Breast epithelium (tissue), 4 donors: Measurements from ENCODE around the gene KAT6B. TPM values are rescaled to one million over a fixed set of nuclear protein-coding genes. Genes with fewer than 3 reads are reported as not detected.

Source experiments
- DNase-seq, 2 donors: peaks; one replicate each; pipeline ENCODE4 v3.0.0-alpha.2; 2019; ENCODE audit warnings: low spot score in 2 of 2
- H3K27ac ChIP-seq, 2 donors: fragments of 200-600 bp; sonication (generic) in 1 of 2; one replicate each; pipeline ENCODE4 v1.5.1; 2016 to 2019; ENCODE audit warnings: mild to moderate bottlenecking in 1 of 2
- H3K27me3 ChIP-seq, 2 donors: fragments of 200-600 bp; sonication (generic) in 1 of 2; one replicate each; pipeline versions ENCODE4 v1.5.1 to v1.6.0; 2017 to 2019; ENCODE audit warnings: control low read depth in 1 of 2, mild to moderate bottlenecking in 1 of 2
- H3K36me3 ChIP-seq: fragments of 200-600 bp; one replicate; pipeline ENCODE4 v1.5.1; 2019
- H3K4me1 ChIP-seq, 2 donors: fragments of 200-600 bp; sonication (generic); one replicate each; pipeline ENCODE4 v1.5.1; 2016 to 2019; ENCODE audit warnings: control low read depth in 1 of 2
- H3K4me3 ChIP-seq, 3 donors: fragments of 200-600 bp; sonication (generic); 1 replicate in 2 of 3; 2 replicates in 1 of 3; pipeline ENCODE4 v1.5.1; 2016 to 2019; ENCODE audit warnings: mild to moderate bottlenecking in 3 of 3, moderate library complexity in 2 of 3
- H3K9me3 ChIP-seq, 2 donors: fragments of 200-600 bp; sonication (generic) in 1 of 2; one replicate each; pipeline ENCODE4 v1.5.1; 2016 to 2019; ENCODE audit warnings: control low read depth in 1 of 2
- POLR2A ChIP-seq: fragments of 450-650 bp; IDR thresholded peaks from one replicate; pipeline ENCODE4 v1.6.1; 2016; ENCODE audit warnings: antibody characterized with exemption, mild to moderate bottlenecking, moderate library complexity
- POLR2AphosphoS5 ChIP-seq, 3 donors: sonication (generic); formaldehyde crosslinking; IDR thresholded peaks; one replicate each; pipeline ENCODE4 v1.6.1; 2017; ENCODE audit warnings: antibody characterized with exemption in 3 of 3
- intact Hi-C: fragments of 100-400 bp; cut with DNase I; formaldehyde crosslinking; loops from one replicate; pipeline ENCODE4 v1.15.1; 2023; ENCODE audit warnings: low total_unique reads
- total RNA-seq, 3 donors: library from RNA; depleted of rRNA; stranded (reverse); fragments of >200 nt; gene quantifications; one replicate each; pipeline ENCODE4 v1.1.0, GENCODE V29; 2016
- TF ChIP-seq, protein P1 (sequence below), 3 donors: fragments of 450-650 bp; IDR thresholded peaks; one replicate each; pipeline ENCODE4 v1.5.1; 2016 to 2017; ENCODE audit warnings: antibody characterized with exemption in 3 of 3, mild to moderate bottlenecking in 3 of 3, moderate library complexity in 3 of 3

Gene KAT6B
- total RNA-seq, 3 donors from 2014 or later: 46.2 to 90.3 (median 55.7) TPM

GRCh38 chr10:75014516-75015230 is 188.3 kb downstream of the KAT6B start:
- DNase-seq: no peak
- Histone ChIP-seq H3K27me3 (no peaks in the 10 kb centered on the region), H3K4me1 (no peaks in the 10 kb centered on the region), H3K36me3 (no peaks in the 10 kb centered on the region), H3K9me3 (no peaks in the 10 kb centered on the region), H3K27ac (no peak overlapping the region), H3K4me3 (no peak overlapping the region)
- no peak for TF ChIP-seq POLR2A
- TF ChIP-seq, protein P1, sequence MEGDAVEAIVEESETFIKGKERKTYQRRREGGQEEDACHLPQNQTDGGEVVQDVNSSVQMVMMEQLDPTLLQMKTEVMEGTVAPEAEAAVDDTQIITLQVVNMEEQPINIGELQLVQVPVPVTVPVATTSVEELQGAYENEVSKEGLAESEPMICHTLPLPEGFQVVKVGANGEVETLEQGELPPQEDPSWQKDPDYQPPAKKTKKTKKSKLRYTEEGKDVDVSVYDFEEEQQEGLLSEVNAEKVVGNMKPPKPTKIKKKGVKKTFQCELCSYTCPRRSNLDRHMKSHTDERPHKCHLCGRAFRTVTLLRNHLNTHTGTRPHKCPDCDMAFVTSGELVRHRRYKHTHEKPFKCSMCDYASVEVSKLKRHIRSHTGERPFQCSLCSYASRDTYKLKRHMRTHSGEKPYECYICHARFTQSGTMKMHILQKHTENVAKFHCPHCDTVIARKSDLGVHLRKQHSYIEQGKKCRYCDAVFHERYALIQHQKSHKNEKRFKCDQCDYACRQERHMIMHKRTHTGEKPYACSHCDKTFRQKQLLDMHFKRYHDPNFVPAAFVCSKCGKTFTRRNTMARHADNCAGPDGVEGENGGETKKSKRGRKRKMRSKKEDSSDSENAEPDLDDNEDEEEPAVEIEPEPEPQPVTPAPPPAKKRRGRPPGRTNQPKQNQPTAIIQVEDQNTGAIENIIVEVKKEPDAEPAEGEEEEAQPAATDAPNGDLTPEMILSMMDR (IDR thresholded peaks at IDR 0.05): no peak
- TF ChIP-seq POLR2AphosphoS5 (IDR thresholded peaks at IDR 0.05): no peak
- intact Hi-C loops: no loop called here

- intact Hi-C loops: no loop called here
Measured at GRCh38 chr10:75015442-75015841, 189.0 kb downstream of the KAT6B start.

GRCh38 chr10:75016325-75016724 is 189.9 kb downstream of the KAT6B start:
- Histone ChIP-seq H3K27me3 (no peaks in the 10 kb centered on the region), H3K4me3 (no peak overlapping the region), H3K27ac (no peak overlapping the region), H3K4me1 (no peaks in the 10 kb centered on the region), H3K36me3 (no peaks in the 10 kb centered on the region), H3K9me3 (no peaks in the 10 kb centered on the region)
- intact Hi-C loops: no loop called here
- DNase-seq: no peak
- no peak for TF ChIP-seq POLR2AphosphoS5 (IDR thresholded peaks at IDR 0.05)
- TF ChIP-seq POLR2A: no peak
- TF ChIP-seq, protein P1 (IDR thresholded peaks at IDR 0.05): no peak

More at GRCh38 chr10:75015442-75015841, 189.0 kb downstream of the KAT6B start:
- Histone ChIP-seq H3K27me3 (no peaks in the 10 kb centered on the region), H3K36me3 (no peaks in the 10 kb centered on the region), H3K27ac (no peak overlapping the region), H3K4me1 (no peaks in the 10 kb centered on the region), H3K9me3 (no peaks in the 10 kb centered on the region), H3K4me3 (no peak overlapping the region)
- no peak for DNase-seq
- TF ChIP-seq, protein P1 (IDR thresholded peaks at IDR 0.05): no peak
- TF ChIP-seq POLR2AphosphoS5 (IDR thresholded peaks at IDR 0.05): no peak

DNA sequence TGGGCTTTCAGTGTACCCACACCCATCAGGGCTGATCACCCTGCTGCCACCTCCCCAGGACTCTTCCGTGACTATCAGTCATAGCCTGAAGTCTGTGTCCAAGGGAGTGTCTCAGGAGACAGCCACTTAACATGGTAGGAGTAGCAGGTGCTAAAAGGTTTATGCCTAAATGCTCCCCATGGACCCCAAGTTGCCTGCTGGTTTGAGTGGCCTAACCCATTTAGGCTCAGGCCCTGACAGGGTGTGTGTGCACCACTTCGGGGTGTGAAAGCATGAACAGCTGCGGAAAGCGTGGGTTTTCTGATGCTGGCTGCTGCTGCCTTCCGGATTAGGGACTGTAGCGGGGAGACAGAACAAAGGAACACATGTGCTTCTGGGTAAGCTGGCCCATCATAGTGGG is 191.9 kb downstream of the KAT6B start:
- Histone ChIP-seq H3K36me3 (no peaks in the 10 kb centered on the region), H3K4me3 (no peak overlapping the region), H3K9me3 (no peaks in the 10 kb centered on the region), H3K27ac (no peak overlapping the region), H3K4me1 (no peaks in the 10 kb centered on the region), H3K27me3 (no peaks in the 10 kb centered on the region)
- TF ChIP-seq POLR2A (no peak), POLR2AphosphoS5 (IDR thresholded peaks at IDR 0.05) (no peak)
- TF ChIP-seq, protein P1 (IDR thresholded peaks at IDR 0.05): no peak
- intact Hi-C loops: no loop called here
- DNase-seq: no peak

DNA sequence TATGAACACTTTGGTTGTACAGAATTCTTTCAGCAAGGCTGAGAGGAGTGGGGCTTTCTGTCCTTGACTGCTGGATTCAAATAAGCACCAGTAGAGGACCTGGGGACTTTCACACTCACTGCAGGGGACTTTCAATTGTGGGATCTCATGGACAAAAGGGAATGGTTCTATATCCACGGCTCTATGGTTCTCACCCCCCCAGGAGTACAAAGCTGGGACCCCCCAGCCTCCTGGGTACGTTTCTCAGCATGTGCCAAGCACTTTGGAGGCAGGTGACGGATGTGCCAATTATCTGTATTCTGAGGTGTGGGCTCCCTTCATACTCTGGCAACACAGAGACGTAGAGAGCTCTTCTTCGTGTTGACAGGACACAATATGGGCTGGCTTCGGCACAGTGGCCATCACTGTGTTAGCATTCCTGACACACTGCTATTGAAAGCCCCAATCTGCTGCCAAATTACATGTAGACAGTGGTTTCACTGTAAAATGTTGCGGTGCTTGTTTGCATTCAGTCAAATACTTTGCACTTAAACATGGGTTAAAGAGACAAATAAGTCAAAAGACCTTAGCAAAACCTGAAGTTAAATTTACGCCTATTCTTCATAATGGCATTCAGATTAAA is 192.4 kb downstream of the KAT6B start:
- Histone ChIP-seq H3K4me1 (no peaks in the 10 kb centered on the region), H3K36me3 (no peaks in the 10 kb centered on the region), H3K9me3 (no peaks in the 10 kb centered on the region), H3K27ac (no peak overlapping the region), H3K4me3 (no peak overlapping the region), H3K27me3 (no peaks in the 10 kb centered on the region)
- intact Hi-C loops: no loop called here
- TF ChIP-seq POLR2A (no peak), POLR2AphosphoS5 (IDR thresholded peaks at IDR 0.05) (no peak)
- TF ChIP-seq, protein P1 (IDR thresholded peaks at IDR 0.05): no peak
- DNase-seq: no peak
